ENCODE measurements around the gene NEDD8.

- no peak for TF ChIP-seq CTCF (IDR thresholded peaks at IDR 0.05)
- no peak for TF ChIP-seq EP300 (IDR thresholded peaks at IDR 0.05)
- TF ChIP-seq POLR2A (IDR thresholded peaks at IDR 0.05) = no peak
These were observed 43.1 kb downstream of the NEDD8 start for GRCh38 chr14:24189059-24189375.
